Measurements from ENCODE around the gene TYW1B. TPM values are rescaled to one million over a fixed set of nuclear protein-coding genes. Genes with fewer than 3 reads are reported as not detected.
"Not testable (repeated sequence)": the region's sequence is repeated elsewhere in the genome, so short reads cannot be mapped to it uniquely, and the experiment has no call there.

TYW1B gene
- total RNA-seq, 1 experiment from 2014 or later, result 0.98 TPM

- H3K9me3 Mint-ChIP-seq (ENCODE audit: unreplicated experiment); H3K27ac Mint-ChIP-seq (ENCODE audit: low read depth, unreplicated experiment); H3K27me3 Mint-ChIP-seq (ENCODE audit: insufficient read depth, unreplicated experiment); DNase-seq (ENCODE audit: unreplicated experiment); CTCF ChIA-PET; H3K4me1 Mint-ChIP-seq (ENCODE audit: insufficient read depth, unreplicated experiment); intact Hi-C loops (cut with micrococcal nuclease); POLR2A ChIA-PET; H3K36me3 Mint-ChIP-seq (ENCODE audit: insufficient read depth, unreplicated experiment); H3K4me3 Mint-ChIP-seq (ENCODE audit: unreplicated experiment); BruUV-seq (replicated peaks): not testable (repeated sequence)
Measured at GRCh38 chr7:72696643-72697042, 131.4 kb downstream of the TYW1B start.

DNA sequence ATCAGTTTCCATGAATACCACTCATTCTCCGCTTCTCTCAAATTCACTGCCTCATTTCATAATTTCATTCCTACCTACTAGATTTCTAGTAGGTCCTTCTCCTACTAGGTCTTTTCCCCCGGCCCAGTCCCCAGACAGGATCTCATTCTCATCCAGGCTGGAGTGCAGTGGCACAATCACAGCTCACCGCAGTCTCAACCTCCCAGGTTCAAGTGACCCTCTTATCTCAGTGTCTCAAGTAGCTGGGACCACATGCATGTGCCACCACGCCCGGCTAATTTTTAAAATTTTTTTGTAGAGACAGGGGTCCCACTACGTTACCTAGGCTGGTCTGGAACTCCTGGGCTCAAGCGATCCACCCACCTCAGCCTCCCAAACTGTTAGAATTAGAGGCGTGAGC, 132.5 kb downstream of the TYW1B start:
- H3K9me3 Mint-ChIP-seq (ENCODE audit: unreplicated experiment); H3K36me3 Mint-ChIP-seq (ENCODE audit: insufficient read depth, unreplicated experiment); H3K27ac Mint-ChIP-seq (ENCODE audit: low read depth, unreplicated experiment); H3K27me3 Mint-ChIP-seq (ENCODE audit: insufficient read depth, unreplicated experiment); H3K4me1 Mint-ChIP-seq (ENCODE audit: insufficient read depth, unreplicated experiment); POLR2A ChIA-PET; intact Hi-C loops (cut with micrococcal nuclease); BruUV-seq (replicated peaks); DNase-seq (ENCODE audit: unreplicated experiment); H3K4me3 Mint-ChIP-seq (ENCODE audit: unreplicated experiment); CTCF ChIA-PET: not testable (repeated sequence)

DNA sequence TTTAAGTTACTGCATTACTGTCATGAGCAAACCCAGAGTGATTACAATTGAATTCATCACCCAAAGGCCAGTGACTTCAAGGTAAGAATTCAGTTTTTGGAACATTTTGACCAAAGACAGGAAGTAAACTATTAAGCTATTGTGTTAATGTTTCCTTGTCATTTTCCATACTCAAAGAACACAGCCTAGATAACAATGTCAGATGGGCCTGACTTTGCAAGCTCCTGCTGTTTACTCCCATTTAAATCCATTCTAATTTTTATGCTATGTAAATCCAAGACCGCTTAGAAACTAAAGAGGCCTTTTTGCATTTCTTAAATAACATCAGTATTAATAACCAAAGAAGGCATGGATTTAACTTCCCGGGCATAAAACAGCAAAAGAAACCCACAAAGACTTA, 136.6 kb downstream of the TYW1B start:
- DNase-seq (ENCODE audit: unreplicated experiment); intact Hi-C loops (cut with micrococcal nuclease); H3K9me3 Mint-ChIP-seq (ENCODE audit: unreplicated experiment); H3K27ac Mint-ChIP-seq (ENCODE audit: low read depth, unreplicated experiment); H3K4me1 Mint-ChIP-seq (ENCODE audit: insufficient read depth, unreplicated experiment); H3K27me3 Mint-ChIP-seq (ENCODE audit: insufficient read depth, unreplicated experiment); H3K36me3 Mint-ChIP-seq (ENCODE audit: insufficient read depth, unreplicated experiment); BruUV-seq (replicated peaks); CTCF ChIA-PET; H3K4me3 Mint-ChIP-seq (ENCODE audit: unreplicated experiment): not testable (repeated sequence)
- POLR2A ChIA-PET, result interaction anchor here (1.2 kb wide), 1 partner anchor 70 kb away, joined by 3 read pairs; no protein-coding TSS in a partner anchor

- H3K9me3 Mint-ChIP-seq (ENCODE audit: unreplicated experiment); H3K27me3 Mint-ChIP-seq (ENCODE audit: insufficient read depth, unreplicated experiment); intact Hi-C loops (cut with micrococcal nuclease); H3K4me1 Mint-ChIP-seq (ENCODE audit: insufficient read depth, unreplicated experiment); H3K4me3 Mint-ChIP-seq (ENCODE audit: unreplicated experiment); DNase-seq (ENCODE audit: unreplicated experiment); CTCF ChIA-PET; BruUV-seq (replicated peaks); POLR2A ChIA-PET; H3K36me3 Mint-ChIP-seq (ENCODE audit: insufficient read depth, unreplicated experiment); H3K27ac Mint-ChIP-seq (ENCODE audit: low read depth, unreplicated experiment): not testable (repeated sequence)
Measured at GRCh38 chr7:72690177-72690576, 137.8 kb downstream of the TYW1B start.

- BruUV-seq (replicated peaks); H3K27ac Mint-ChIP-seq (ENCODE audit: low read depth, unreplicated experiment); H3K4me3 Mint-ChIP-seq (ENCODE audit: unreplicated experiment); intact Hi-C loops (cut with micrococcal nuclease); POLR2A ChIA-PET; CTCF ChIA-PET; H3K4me1 Mint-ChIP-seq (ENCODE audit: insufficient read depth, unreplicated experiment); DNase-seq (ENCODE audit: unreplicated experiment); H3K27me3 Mint-ChIP-seq (ENCODE audit: insufficient read depth, unreplicated experiment); H3K9me3 Mint-ChIP-seq (ENCODE audit: unreplicated experiment): not testable (repeated sequence)
- H3K36me3 Mint-ChIP-seq (ENCODE audit: insufficient read depth, unreplicated experiment), result peaks cover 13% of the 10 kb centered on the region
Measured at GRCh38 chr7:72689344-72689743, 138.7 kb downstream of the TYW1B start.

DNA sequence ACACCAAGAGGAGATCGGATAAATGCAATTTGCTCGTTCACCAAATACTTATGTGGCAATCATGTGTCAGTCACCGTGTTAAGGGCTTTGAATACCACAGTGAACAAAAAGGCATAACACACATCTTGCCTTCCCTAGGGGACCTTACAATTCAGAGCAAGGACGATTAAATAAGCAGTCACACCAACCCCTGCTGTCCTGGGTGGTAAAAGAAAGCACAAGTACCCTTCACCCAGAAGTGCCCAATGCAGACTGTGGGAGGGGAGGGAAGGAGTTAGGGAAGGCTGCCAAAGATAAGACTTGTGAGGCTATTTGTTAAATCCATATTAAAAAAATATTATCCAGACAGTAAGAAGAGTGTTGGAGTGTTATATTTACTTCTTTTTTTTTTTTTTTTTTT, 146.8 kb downstream of the TYW1B start:
- H3K4me3 Mint-ChIP-seq (ENCODE audit: unreplicated experiment); BruUV-seq (replicated peaks); H3K9me3 Mint-ChIP-seq (ENCODE audit: unreplicated experiment); intact Hi-C loops (cut with micrococcal nuclease); POLR2A ChIA-PET; CTCF ChIA-PET; H3K27ac Mint-ChIP-seq (ENCODE audit: low read depth, unreplicated experiment); H3K27me3 Mint-ChIP-seq (ENCODE audit: insufficient read depth, unreplicated experiment): not testable (repeated sequence)
- Mint-ChIP-seq H3K4me1 (ENCODE audit: insufficient read depth, unreplicated experiment) (peaks cover 23% of the 10 kb centered on the region), H3K36me3 (ENCODE audit: insufficient read depth, unreplicated experiment) (peaks cover 11% of the 10 kb centered on the region)
- peak; percentile 20 for DNase-seq (ENCODE audit: unreplicated experiment)

DNA sequence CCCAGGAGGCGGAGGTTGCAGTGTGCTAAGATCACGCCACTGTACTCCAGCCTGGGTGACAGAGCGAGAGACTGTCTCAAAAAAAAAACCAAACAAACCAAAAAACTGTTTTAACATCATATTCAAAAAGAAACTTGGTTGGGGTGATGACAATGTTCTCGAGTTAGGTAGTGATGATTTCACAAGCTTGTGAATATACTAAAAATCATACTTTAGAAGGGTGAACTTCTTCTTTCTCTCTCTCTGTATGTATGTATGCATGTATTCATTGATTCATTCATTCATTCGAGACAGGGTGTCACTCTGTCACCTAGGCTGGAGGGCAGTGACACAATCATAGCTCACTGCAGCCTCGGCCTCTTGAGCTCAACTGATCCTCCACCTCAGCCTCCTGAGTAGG, 151.1 kb downstream of the TYW1B start:
- H3K9me3 Mint-ChIP-seq (ENCODE audit: unreplicated experiment); BruUV-seq (replicated peaks): not testable (repeated sequence)

DNA sequence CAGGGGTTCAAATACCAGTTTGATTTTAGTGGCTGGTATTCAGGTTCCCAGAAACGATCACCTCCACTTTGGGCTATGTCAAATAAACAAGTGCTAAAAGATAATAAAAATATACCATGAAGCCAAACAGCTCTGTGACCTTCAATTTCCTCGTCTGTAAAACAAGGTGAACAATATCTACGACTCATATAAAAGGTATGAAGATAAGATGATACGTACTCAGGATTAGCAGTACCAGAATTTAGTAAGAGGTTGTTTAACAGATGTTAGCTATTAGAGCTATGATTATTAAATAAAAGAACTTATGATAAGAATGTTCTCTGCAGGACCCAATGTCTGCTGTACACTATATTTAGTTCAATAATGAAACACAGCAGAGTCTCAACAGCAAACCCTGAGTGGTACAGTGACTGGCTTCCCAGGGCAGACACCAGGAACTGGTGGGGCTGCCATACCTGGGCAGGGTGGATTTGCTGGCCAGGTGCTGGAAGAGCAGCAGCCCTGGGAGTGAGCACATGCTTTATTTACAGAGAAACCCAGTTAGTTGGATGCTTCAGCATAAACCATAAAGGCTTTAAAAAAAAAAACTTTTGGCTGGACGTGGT, 151.8 kb downstream of the TYW1B start:
- DNase-seq (ENCODE audit: unreplicated experiment); intact Hi-C loops (cut with micrococcal nuclease); BruUV-seq (replicated peaks); H3K4me1 Mint-ChIP-seq (ENCODE audit: insufficient read depth, unreplicated experiment); H3K27ac Mint-ChIP-seq (ENCODE audit: low read depth, unreplicated experiment); H3K27me3 Mint-ChIP-seq (ENCODE audit: insufficient read depth, unreplicated experiment); H3K4me3 Mint-ChIP-seq (ENCODE audit: unreplicated experiment); H3K9me3 Mint-ChIP-seq (ENCODE audit: unreplicated experiment); POLR2A ChIA-PET; H3K36me3 Mint-ChIP-seq (ENCODE audit: insufficient read depth, unreplicated experiment); CTCF ChIA-PET: not testable (repeated sequence)

More for the DNA sequence above, 151.1 kb downstream of the TYW1B start:
- H3K27me3 Mint-ChIP-seq (ENCODE audit: insufficient read depth, unreplicated experiment); H3K4me1 Mint-ChIP-seq (ENCODE audit: insufficient read depth, unreplicated experiment); H3K4me3 Mint-ChIP-seq (ENCODE audit: unreplicated experiment); POLR2A ChIA-PET; intact Hi-C loops (cut with micrococcal nuclease); H3K27ac Mint-ChIP-seq (ENCODE audit: low read depth, unreplicated experiment); CTCF ChIA-PET; H3K36me3 Mint-ChIP-seq (ENCODE audit: insufficient read depth, unreplicated experiment); DNase-seq (ENCODE audit: unreplicated experiment): not testable (repeated sequence)

DNA sequence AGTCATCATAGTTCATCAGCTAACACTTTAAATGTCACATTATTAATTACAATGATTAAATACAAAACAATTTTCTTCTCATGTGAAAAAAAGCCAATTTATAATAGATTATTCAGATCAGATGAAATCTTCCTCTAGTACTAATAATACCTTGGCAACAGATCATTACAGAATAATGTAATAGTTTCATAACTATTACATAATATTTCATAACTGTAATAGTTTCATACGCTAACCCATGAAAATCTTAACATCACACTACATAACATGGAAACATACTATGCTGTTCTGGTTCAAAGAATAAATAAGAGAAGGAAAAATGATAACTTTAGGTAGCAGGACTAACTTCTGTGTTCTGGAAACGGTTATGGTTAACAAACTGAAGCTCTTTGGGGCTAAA, 152.3 kb downstream of the TYW1B start:
- H3K27ac Mint-ChIP-seq (ENCODE audit: low read depth, unreplicated experiment); BruUV-seq (replicated peaks); POLR2A ChIA-PET; DNase-seq (ENCODE audit: unreplicated experiment); intact Hi-C loops (cut with micrococcal nuclease); H3K4me1 Mint-ChIP-seq (ENCODE audit: insufficient read depth, unreplicated experiment); H3K4me3 Mint-ChIP-seq (ENCODE audit: unreplicated experiment); H3K9me3 Mint-ChIP-seq (ENCODE audit: unreplicated experiment); H3K36me3 Mint-ChIP-seq (ENCODE audit: insufficient read depth, unreplicated experiment); H3K27me3 Mint-ChIP-seq (ENCODE audit: insufficient read depth, unreplicated experiment); CTCF ChIA-PET: not testable (repeated sequence)
